Measurements from ENCODE around the gene FREM1.
"Not testable (repeated sequence)": the region's sequence is repeated elsewhere in the genome, so short reads cannot be mapped to it uniquely, and the experiment has no call there.

The FREM1 gene

GRCh38 chr9:14926941-14927624 lies 16.9 kb upstream of the FREM1 start:
- H3K4me1 Mint-ChIP-seq, result no peaks in the 10 kb centered on the region
- no peak overlapping the region for H3K27ac Mint-ChIP-seq
- H3K36me3 Mint-ChIP-seq, result no peaks in the 10 kb centered on the region
- H3K4me3 Mint-ChIP-seq, result no peak overlapping the region
- no peaks in the 10 kb centered on the region for H3K27me3 Mint-ChIP-seq
- H3K9me3 Mint-ChIP-seq, result no peaks in the 10 kb centered on the region

GRCh38 chr9:14924230-14925219 lies 14.3 kb upstream of the FREM1 start:
- Mint-ChIP-seq H3K4me3 (no peak overlapping the region), H3K27ac (no peak overlapping the region), H3K4me1 (no peaks in the 10 kb centered on the region), H3K36me3 (no peaks in the 10 kb centered on the region), H3K27me3 (no peaks in the 10 kb centered on the region), H3K9me3 (no peaks in the 10 kb centered on the region)

GRCh38 chr9:14923701-14924100 lies 13.5 kb upstream of the FREM1 start:
- H3K9me3 Mint-ChIP-seq, result no peaks in the 10 kb centered on the region
- no peaks in the 10 kb centered on the region for H3K36me3 Mint-ChIP-seq
- no peaks in the 10 kb centered on the region for H3K4me1 Mint-ChIP-seq
- H3K27me3 Mint-ChIP-seq, result no peaks in the 10 kb centered on the region
- no peak overlapping the region for H3K4me3 Mint-ChIP-seq
- no peak overlapping the region for H3K27ac Mint-ChIP-seq

GRCh38 chr9:14920805-14921204 lies 10.6 kb upstream of the FREM1 start:
- not testable (repeated sequence) for H3K9me3 Mint-ChIP-seq, H3K36me3 Mint-ChIP-seq, H3K27ac Mint-ChIP-seq

GRCh38 chr9:14913366-14913765 lies 3.1 kb upstream of the FREM1 start:
- Mint-ChIP-seq H3K4me1 (no peaks in the 10 kb centered on the region), H3K4me3 (no peak overlapping the region)

More at GRCh38 chr9:14920805-14921204, 10.6 kb upstream of the FREM1 start:
- H3K4me1 Mint-ChIP-seq, H3K27me3 Mint-ChIP-seq, H3K4me3 Mint-ChIP-seq: not testable (repeated sequence)

GRCh38 chr9:14912859-14913258 lies 2.6 kb upstream of the FREM1 start:
- Mint-ChIP-seq H3K27ac (no peak overlapping the region), H3K27me3 (peaks cover 2% of the 10 kb centered on the region), H3K9me3 (no peaks in the 10 kb centered on the region), H3K4me3 (no peak overlapping the region), H3K36me3 (no peaks in the 10 kb centered on the region), H3K4me1 (no peaks in the 10 kb centered on the region)

More at GRCh38 chr9:14913366-14913765, 3.1 kb upstream of the FREM1 start:
- Mint-ChIP-seq H3K9me3 (no peaks in the 10 kb centered on the region), H3K27ac (no peak overlapping the region), H3K36me3 (no peaks in the 10 kb centered on the region), H3K27me3 (peaks cover 2% of the 10 kb centered on the region)

- peaks cover 2% of the 10 kb centered on the region for H3K27me3 Mint-ChIP-seq
- H3K4me3 Mint-ChIP-seq, result no peak overlapping the region
- no peaks in the 10 kb centered on the region for H3K36me3 Mint-ChIP-seq
- H3K27ac Mint-ChIP-seq, result no peak overlapping the region
- H3K4me1 Mint-ChIP-seq, result no peaks in the 10 kb centered on the region
- no peaks in the 10 kb centered on the region for H3K9me3 Mint-ChIP-seq
These were observed 818 bp upstream of the FREM1 start for GRCh38 chr9:14911046-14911445.

- H3K36me3 Mint-ChIP-seq, result no peaks in the 10 kb centered on the region
- no peak overlapping the region for H3K4me3 Mint-ChIP-seq
- no peaks in the 10 kb centered on the region for H3K4me1 Mint-ChIP-seq
These were observed 647 bp downstream of the FREM1 start for GRCh38 chr9:14909601-14909960.

GRCh38 chr9:14909181-14909580 lies 1.0 kb downstream of the FREM1 start:
- Mint-ChIP-seq H3K4me1 (no peaks in the 10 kb centered on the region), H3K9me3 (no peaks in the 10 kb centered on the region), H3K4me3 (no peak overlapping the region)

More at GRCh38 chr9:14909601-14909960, 647 bp downstream of the FREM1 start:
- Mint-ChIP-seq H3K27me3 (peaks cover 2% of the 10 kb centered on the region), H3K27ac (no peak overlapping the region), H3K9me3 (no peaks in the 10 kb centered on the region)

GRCh38 chr9:14908295-14909180 lies 1.7 kb downstream of the FREM1 start:
- no peaks in the 10 kb centered on the region for H3K9me3 Mint-ChIP-seq
- no peaks in the 10 kb centered on the region for H3K36me3 Mint-ChIP-seq
- H3K4me1 Mint-ChIP-seq, result no peaks in the 10 kb centered on the region
- H3K4me3 Mint-ChIP-seq, result no peak overlapping the region
- H3K27ac Mint-ChIP-seq, result no peak overlapping the region
- H3K27me3 Mint-ChIP-seq, result peaks cover 2% of the 10 kb centered on the region

More at GRCh38 chr9:14909181-14909580, 1.0 kb downstream of the FREM1 start:
- Mint-ChIP-seq H3K27me3 (peaks cover 2% of the 10 kb centered on the region), H3K36me3 (no peaks in the 10 kb centered on the region), H3K27ac (no peak overlapping the region)

GRCh38 chr9:14907696-14908095 lies 2.5 kb downstream of the FREM1 start:
- Mint-ChIP-seq H3K27me3 (no peaks in the 10 kb centered on the region), H3K9me3 (no peaks in the 10 kb centered on the region), H3K4me1 (no peaks in the 10 kb centered on the region), H3K4me3 (no peak overlapping the region), H3K36me3 (no peaks in the 10 kb centered on the region), H3K27ac (no peak overlapping the region)

GRCh38 chr9:14907360-14907685 lies 2.9 kb downstream of the FREM1 start:
- Mint-ChIP-seq H3K9me3 (no peaks in the 10 kb centered on the region), H3K36me3 (no peaks in the 10 kb centered on the region), H3K4me3 (no peak overlapping the region), H3K27me3 (no peaks in the 10 kb centered on the region), H3K27ac (no peak overlapping the region), H3K4me1 (no peaks in the 10 kb centered on the region)

GRCh38 chr9:14906644-14907359 lies 3.4 kb downstream of the FREM1 start:
- Mint-ChIP-seq H3K27me3 (no peaks in the 10 kb centered on the region), H3K36me3 (no peaks in the 10 kb centered on the region), H3K9me3 (no peaks in the 10 kb centered on the region), H3K4me3 (no peak overlapping the region), H3K27ac (no peak overlapping the region), H3K4me1 (no peaks in the 10 kb centered on the region)

GRCh38 chr9:14906000-14906399 lies 4.2 kb downstream of the FREM1 start:
- no peak overlapping the region for H3K27ac Mint-ChIP-seq
- H3K4me1 Mint-ChIP-seq, result no peaks in the 10 kb centered on the region
- no peak overlapping the region for H3K4me3 Mint-ChIP-seq
- no peaks in the 10 kb centered on the region for H3K9me3 Mint-ChIP-seq
- no peaks in the 10 kb centered on the region for H3K36me3 Mint-ChIP-seq
- no peaks in the 10 kb centered on the region for H3K27me3 Mint-ChIP-seq

- no peaks in the 10 kb centered on the region for H3K36me3 Mint-ChIP-seq
- no peak overlapping the region for H3K4me3 Mint-ChIP-seq
- no peaks in the 10 kb centered on the region for H3K9me3 Mint-ChIP-seq
- H3K27me3 Mint-ChIP-seq, result peaks cover 2% of the 10 kb centered on the region
- H3K27ac Mint-ChIP-seq, result no peak overlapping the region
- H3K4me1 Mint-ChIP-seq, result no peaks in the 10 kb centered on the region
These were observed 7.2 kb downstream of the FREM1 start for GRCh38 chr9:14903040-14903439.
